A549 (cell line): ENCODE measurements around the gene IFI44L.

Source experiments
- FOSL2 ChIP-seq, 2 experiments: fragments of 450-650 bp in 1 of 2; fragments of >200 bp in 1 of 2; sonication (Bioruptor Twin) in 1 of 2; formaldehyde crosslinking; IDR thresholded peaks; 2 replicates each; pipeline versions ENCODE4 v1.5.0 to v1.6.1; 2016 to 2020; ENCODE audit warnings: mild to moderate bottlenecking in 1 of 2, moderate library complexity in 1 of 2
- MAZ ChIP-seq: fragments of 150-350 bp; IDR thresholded peaks from 2 replicates; pipeline ENCODE4 v1.6.1; 2014; ENCODE audit warnings: antibody characterized with exemption, low read depth, low read length, borderline replicate concordance
- RAD21 ChIP-seq, 2 experiments: fragments of >200 bp in 1 of 2; sonication (Bioruptor Twin) in 1 of 2; formaldehyde crosslinking in 1 of 2; IDR thresholded peaks in 1 of 2; conservative IDR thresholded peaks in 1 of 2; 2 replicates in 1 of 2; 3 replicates in 1 of 2; pipeline ENCODE4 v1.6.1; 2012 to 2018; ENCODE audit warnings: inconsistent platforms in 1 of 2
- SREBF2 ChIP-seq: fragments of 450-650 bp; IDR thresholded peaks from 2 replicates; pipeline ENCODE4 v1.6.1; 2014; ENCODE audit warnings: mild to moderate bottlenecking, moderate library complexity
- TF ChIP-seq, protein P1 (sequence below): fragments of >200 bp; sonication (Bioruptor Twin); formaldehyde crosslinking; IDR thresholded peaks from 3 replicates; pipeline ENCODE4 v1.5.1; 2016
- TF ChIP-seq, protein P2 (sequence below): fragments of 150-350 bp; IDR thresholded peaks from 2 replicates; pipeline ENCODE4 v1.6.1; 2014; ENCODE audit warnings: low read depth, mild to moderate bottlenecking, low read length

DNA sequence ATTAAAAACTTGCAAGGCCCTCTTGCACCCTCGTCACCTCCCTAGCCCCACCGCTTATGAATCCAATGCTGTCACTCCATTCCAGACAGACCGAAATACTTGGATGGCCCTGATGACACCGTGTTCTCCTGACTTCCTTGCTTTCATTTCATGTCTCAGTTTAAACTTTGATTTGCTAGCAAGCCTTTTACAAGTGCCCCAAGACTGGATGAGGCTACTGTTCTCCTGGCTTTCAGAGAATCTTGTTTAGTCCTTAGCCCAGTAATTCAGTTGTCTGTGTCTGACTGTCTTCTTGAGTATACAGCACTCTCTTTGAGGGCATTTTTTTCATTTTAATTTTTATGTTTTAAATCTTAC is 824 bp upstream of the IFI44L start:
- TF ChIP-seq, protein P1, sequence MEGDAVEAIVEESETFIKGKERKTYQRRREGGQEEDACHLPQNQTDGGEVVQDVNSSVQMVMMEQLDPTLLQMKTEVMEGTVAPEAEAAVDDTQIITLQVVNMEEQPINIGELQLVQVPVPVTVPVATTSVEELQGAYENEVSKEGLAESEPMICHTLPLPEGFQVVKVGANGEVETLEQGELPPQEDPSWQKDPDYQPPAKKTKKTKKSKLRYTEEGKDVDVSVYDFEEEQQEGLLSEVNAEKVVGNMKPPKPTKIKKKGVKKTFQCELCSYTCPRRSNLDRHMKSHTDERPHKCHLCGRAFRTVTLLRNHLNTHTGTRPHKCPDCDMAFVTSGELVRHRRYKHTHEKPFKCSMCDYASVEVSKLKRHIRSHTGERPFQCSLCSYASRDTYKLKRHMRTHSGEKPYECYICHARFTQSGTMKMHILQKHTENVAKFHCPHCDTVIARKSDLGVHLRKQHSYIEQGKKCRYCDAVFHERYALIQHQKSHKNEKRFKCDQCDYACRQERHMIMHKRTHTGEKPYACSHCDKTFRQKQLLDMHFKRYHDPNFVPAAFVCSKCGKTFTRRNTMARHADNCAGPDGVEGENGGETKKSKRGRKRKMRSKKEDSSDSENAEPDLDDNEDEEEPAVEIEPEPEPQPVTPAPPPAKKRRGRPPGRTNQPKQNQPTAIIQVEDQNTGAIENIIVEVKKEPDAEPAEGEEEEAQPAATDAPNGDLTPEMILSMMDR: no peak
- TF ChIP-seq RAD21 (conservative IDR thresholded peaks at IDR 0.05 in 1 of 2, IDR thresholded peaks at IDR 0.05 in 1 of 2) (no peak), FOSL2 (IDR thresholded peaks at IDR 0.05) (no peak), FOSL2 (CRISPR knock-in tag; IDR thresholded peaks at IDR 0.05) (no peak), MAZ (no peak), SREBF2 (no peak)
- TF ChIP-seq, protein P2, sequence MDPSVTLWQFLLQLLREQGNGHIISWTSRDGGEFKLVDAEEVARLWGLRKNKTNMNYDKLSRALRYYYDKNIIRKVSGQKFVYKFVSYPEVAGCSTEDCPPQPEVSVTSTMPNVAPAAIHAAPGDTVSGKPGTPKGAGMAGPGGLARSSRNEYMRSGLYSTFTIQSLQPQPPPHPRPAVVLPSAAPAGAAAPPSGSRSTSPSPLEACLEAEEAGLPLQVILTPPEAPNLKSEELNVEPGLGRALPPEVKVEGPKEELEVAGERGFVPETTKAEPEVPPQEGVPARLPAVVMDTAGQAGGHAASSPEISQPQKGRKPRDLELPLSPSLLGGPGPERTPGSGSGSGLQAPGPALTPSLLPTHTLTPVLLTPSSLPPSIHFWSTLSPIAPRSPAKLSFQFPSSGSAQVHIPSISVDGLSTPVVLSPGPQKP: no peak
